Measurements from ENCODE around the gene EGR2.

The EGR2 gene

GRCh38 chr10:62853710-62854109 is 37.5 kb upstream of the EGR2 start:
- in situ Hi-C loops (cut with MboI; ENCODE audit: low sequenced_read_pairs, unreplicated experiment): no loop called here
- DNase-seq (ENCODE audit: low spot score): no peak
- TF ChIP-seq CTCF (IDR thresholded peaks at IDR 0.05; ENCODE audit: borderline replicate concordance, control extremely low read depth, extremely low read depth, insufficient read depth, missing control alignments): no peak

- no peak for DNase-seq (ENCODE audit: low spot score)
- in situ Hi-C loops (cut with MboI; ENCODE audit: low sequenced_read_pairs, unreplicated experiment): no loop called here
- no peak for TF ChIP-seq CTCF (IDR thresholded peaks at IDR 0.05; ENCODE audit: borderline replicate concordance, control extremely low read depth, extremely low read depth, insufficient read depth, missing control alignments)
Observed at GRCh38 chr10:62852961-62853702, 37.0 kb upstream of the EGR2 start.

- no peak for DNase-seq (ENCODE audit: low spot score)
- in situ Hi-C loops (cut with MboI; ENCODE audit: low sequenced_read_pairs, unreplicated experiment): no loop called here
- TF ChIP-seq CTCF (IDR thresholded peaks at IDR 0.05; ENCODE audit: borderline replicate concordance, control extremely low read depth, extremely low read depth, insufficient read depth, missing control alignments): peak; percentile 18
Observed at GRCh38 chr10:62851442-62851841, 35.3 kb upstream of the EGR2 start.

- DNase-seq (ENCODE audit: low spot score): no peak
- in situ Hi-C loops (cut with MboI; ENCODE audit: low sequenced_read_pairs, unreplicated experiment): no loop called here
- TF ChIP-seq CTCF (IDR thresholded peaks at IDR 0.05; ENCODE audit: borderline replicate concordance, control extremely low read depth, extremely low read depth, insufficient read depth, missing control alignments): no peak
Observed at GRCh38 chr10:62850646-62851045, 34.5 kb upstream of the EGR2 start.

- no peak for TF ChIP-seq CTCF (IDR thresholded peaks at IDR 0.05; ENCODE audit: borderline replicate concordance, control extremely low read depth, extremely low read depth, insufficient read depth, missing control alignments)
- no peak for DNase-seq (ENCODE audit: low spot score)
- in situ Hi-C loops (cut with MboI; ENCODE audit: low sequenced_read_pairs, unreplicated experiment): no loop called here
Observed at GRCh38 chr10:62847433-62847832, 31.3 kb upstream of the EGR2 start.

- TF ChIP-seq CTCF (IDR thresholded peaks at IDR 0.05; ENCODE audit: borderline replicate concordance, control extremely low read depth, extremely low read depth, insufficient read depth, missing control alignments): no peak
- no peak for DNase-seq (ENCODE audit: low spot score)
- in situ Hi-C loops (cut with MboI; ENCODE audit: low sequenced_read_pairs, unreplicated experiment): no loop called here
Observed at GRCh38 chr10:62844280-62845011, 28.3 kb upstream of the EGR2 start.

Measured in GM13976 (cell line).